GM18861 (cell line): ENCODE results near the gene CNST.
"Not testable (repeated sequence)": the region's sequence is repeated elsewhere in the genome, so short reads cannot be mapped to it uniquely, and the experiment has no call there.

Experiments used
- ATAC-seq: cut with Tn5 transposase; IDR thresholded peaks from one replicate; pipeline ENCODE4 v1.9.1; 2021; ENCODE audit not compliant: unreplicated experiment

CNST gene

GRCh38 chr1:246708166-246708565 lies 141.9 kb downstream of the CNST start:
- no peak for ATAC-seq

- ATAC-seq, result no peak
These were observed 142.9 kb downstream of the CNST start for GRCh38 chr1:246709196-246709595.

GRCh38 chr1:246709835-246710234 lies 143.6 kb downstream of the CNST start:
- ATAC-seq, result no peak

- no peak for ATAC-seq
These were observed 145.3 kb downstream of the CNST start for GRCh38 chr1:246711548-246712003.

- ATAC-seq, result not testable (repeated sequence)
These were observed 146.2 kb downstream of the CNST start for GRCh38 chr1:246712428-246712827.
